GM12878 (cell line): Measurements from ENCODE around the gene ZG16. TPM values are rescaled to one million over a fixed set of nuclear protein-coding genes. Genes with fewer than 3 reads are reported as not detected.
A peak's percentile ranks its signal among the peaks of the same experiment; 100 is the strongest.

Experiments
- ATAC-seq: fragments of 200-7000 bp; cut with Tn5 transposase; 3 replicates; pipeline ENCODE4 v1.9.1; 2020; ENCODE audit warnings: mild to moderate bottlenecking, moderate library complexity
- BruUV-seq: library from RNA; stranded (reverse); fragments of 400-500 nt; replicated peaks from 2 replicates; lab custom pipeline; 2021; lab: Mats Ljungman, UMichigan
- CTCF ChIA-PET: fragments of 300-600 bp; sonication (Branson Sonifier 250); formaldehyde crosslinking; extraction: SDS; loops from one replicate; lab custom pipeline; 2021; ENCODE audit warnings: inconsistent platforms; lab: Yijun Ruan, JAX
- POLR2A ChIA-PET: fragments of 350-600 bp; formaldehyde crosslinking; extraction: SDS; loops from one replicate; lab custom pipeline; 2021; ENCODE audit warnings: inconsistent platforms; lab: Charles Lee
- RAD21 ChIA-PET: fragments of 300-600 bp; sonication (Branson Sonifier 250); formaldehyde crosslinking; loops from one replicate; lab custom pipeline; 2023; ENCODE audit warnings: antibody characterized with exemption; ENCODE audit not compliant: unreplicated experiment; lab: Charles Lee
- SMC1A ChIA-PET: fragments of 300-600 bp; sonication (Branson Sonifier 250); formaldehyde crosslinking; loops from one replicate; lab custom pipeline; 2023; ENCODE audit not compliant: unreplicated experiment, uncharacterized antibody; lab: Charles Lee
- DNase-seq: peaks from one replicate; pipeline ENCODE4 v3.0.0-alpha.2; 2011; ENCODE audit warnings: low read depth, low spot score
- FAIRE-seq: peaks from 3 replicates; lab custom pipeline; 2011; peaks lifted over from hg19 to GRCh38; lab: Jason Lieb, UNC
- H2AFZ ChIP-seq: 2 replicates; pipeline ENCODE4 v1.6.0; 2011; ENCODE audit warnings: low read depth, low read length, control low read depth; ENCODE audit not compliant: control insufficient read depth
- H3K27ac ChIP-seq: 2 replicates; pipeline ENCODE4 v1.5.1; 2011; ENCODE audit warnings: control low read depth; ENCODE audit not compliant: control insufficient read depth, insufficient read depth
- H3K27me3 ChIP-seq, 2 experiments: replicated peaks in 1 of 2; 2 replicates each; pipeline versions ENCODE4 v1.6.0 to v1.6.1; 2011; ENCODE audit warnings: low read length in 1 of 2; ENCODE audit not compliant: control insufficient read depth in 2 of 2, insufficient read depth in 2 of 2
- H3K36me3 ChIP-seq, 2 experiments: 2 replicates each; pipeline ENCODE4 v1.5.1; 2011; ENCODE audit warnings: low read length in 1 of 2; ENCODE audit not compliant: control insufficient read depth in 2 of 2, insufficient read depth in 2 of 2
- H3K4me1 ChIP-seq: 2 replicates; pipeline ENCODE4 v1.6.1; 2011; ENCODE audit warnings: mild to moderate bottlenecking, low read length, moderate library complexity, mixed read lengths; ENCODE audit not compliant: control insufficient read depth, insufficient read depth
- H3K4me2 ChIP-seq: 2 replicates; pipeline ENCODE4 v1.6.0; 2011; ENCODE audit warnings: control low read depth; ENCODE audit not compliant: control insufficient read depth, insufficient read depth
- H3K4me3 ChIP-seq: fragments of 200-600 bp; sonication (generic); 2 replicates; pipeline ENCODE4 v1.5.1; 2016
- H3K79me2 ChIP-seq: 2 replicates; pipeline ENCODE4 v1.6.0; 2011; ENCODE audit warnings: low read length; ENCODE audit not compliant: control insufficient read depth, insufficient read depth
- H3K9ac ChIP-seq: 2 replicates; pipeline ENCODE4 v1.8.0; 2011; ENCODE audit warnings: low read length, control low read depth, mixed read lengths; ENCODE audit not compliant: control insufficient read depth, insufficient read depth
- H3K9me3 ChIP-seq: replicated peaks from 3 replicates; pipeline ENCODE4 v1.5.1; 2011; ENCODE audit warnings: mild to moderate bottlenecking, low read length; ENCODE audit not compliant: control insufficient read depth, insufficient read depth
- H4K20me1 ChIP-seq: 2 replicates; pipeline ENCODE4 v1.6.0; 2011; ENCODE audit not compliant: control insufficient read depth, insufficient read depth
- POLR2AphosphoS2 ChIP-seq: IDR thresholded peaks from 2 replicates; pipeline ENCODE4 v1.6.1; 2011; ENCODE audit warnings: low read depth, mild to moderate bottlenecking, low read length, improper control_type of control experiment, moderate library complexity
- RBBP5 ChIP-seq: fragments of 200-600 bp; sonication (generic); conservative IDR thresholded peaks from 2 replicates; pipeline ENCODE4 v1.6.1; 2016
- SRF ChIP-seq, 2 experiments: IDR thresholded peaks; 2 replicates each; pipeline ENCODE4 v1.6.1; 2011; ENCODE audit warnings: low read depth in 2 of 2, low read length in 2 of 2, mild to moderate bottlenecking in 1 of 2, moderate library complexity in 1 of 2
- WGBS: methylation state at CpG from one replicate; pipeline ENCODE4 v1.1.6; 2016; ENCODE audit warnings: low lambda C conversion rate; ENCODE audit not compliant: insufficient replicate concordance, insufficient coverage; ENCODE audit errors: missing lambda C conversion rate; 5-methylcytosine and 5-hydroxymethylcytosine counted together
- in situ Hi-C: fragments of 300-500 bp; cut with MboI; formaldehyde crosslinking; loops from 9 replicates; pipeline ENCODE4 v1.14.3; 2018; ENCODE audit warnings: mixed read lengths
- intact Hi-C: fragments of 100-400 bp; cut with micrococcal nuclease; formaldehyde crosslinking; loops from one replicate; pipeline ENCODE4 v1.14.2; 2022; ENCODE audit not compliant: unreplicated experiment
- polyA plus RNA-seq, 11 experiments: library from polyadenylated mRNA; depleted of rRNA in 4 of 11; unstranded in 6 of 11; stranded (reverse) in 5 of 11; fragments of >200 nt; fragmentation: Nextera tagmentation in 4 of 11; fragmentation: Illumina TruSeq in 1 of 11; extraction: Ambion mirVana in 4 of 11; extraction: Trizol in 1 of 11; gene quantifications; 1 replicate in 1 of 11; 2 replicates in 10 of 11; pipeline versions ENCODE4 v1.2.1 to v1.2.3, GENCODE V29; 2011 to 2016; ENCODE audit warnings: inconsistent platforms in 2 of 11, missing spikeins in 2 of 11, low read depth in 1 of 11
- total RNA-seq, 4 experiments: library from RNA; depleted of rRNA in 3 of 4; stranded (reverse); fragments of >200 nt in 3 of 4; fragmentation: Illumina TruSeq in 1 of 4; extraction: Trizol in 1 of 4; gene quantifications; 2 replicates each; pipeline versions ENCODE4 v1.2.1 to v1.2.3, GENCODE V29; 2013 to 2021
- TF ChIP-seq, protein P1 (sequence below): fragments of 450-650 bp; IDR thresholded peaks from 2 replicates; pipeline ENCODE4 v1.6.1; 2016; ENCODE audit warnings: mild to moderate bottlenecking, moderate library complexity, borderline replicate concordance
- TF ChIP-seq, protein P2 (sequence below): fragments of 450-650 bp; IDR thresholded peaks from 2 replicates; pipeline ENCODE4 v1.6.1; 2016; ENCODE audit warnings: mild to moderate bottlenecking
- TF ChIP-seq, protein P3 (sequence below): fragments of 450-650 bp; conservative IDR thresholded peaks from 2 replicates; pipeline ENCODE4 v1.6.1; 2017; ENCODE audit warnings: mild to moderate bottlenecking, moderate library complexity

ZG16 gene
- total and polyA plus RNA-seq, 10 of the 15 experiments (the other 5 are each of a cell fraction or from before 2014, with no cell fraction given): not detected

DNA sequence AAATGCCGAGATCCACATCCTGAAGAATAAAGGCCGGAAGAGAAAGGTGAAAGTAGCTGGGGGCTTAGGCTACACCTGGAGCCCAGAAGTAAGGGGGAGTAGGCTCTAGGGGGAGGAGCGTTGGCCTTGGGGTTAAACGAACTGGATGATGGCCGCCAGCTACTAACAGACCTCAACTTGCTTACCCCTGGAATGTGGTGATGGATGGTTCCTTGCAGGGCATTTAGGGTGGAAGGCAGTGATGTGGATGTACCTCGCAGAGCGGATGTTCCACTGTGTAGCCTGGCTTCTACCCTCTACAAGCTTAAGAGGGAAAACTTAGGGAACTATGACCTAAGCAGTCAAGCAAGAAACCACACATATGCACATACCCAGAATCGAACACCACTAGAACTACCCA is 26.0 kb downstream of the ZG16 start (continued):
- TF ChIP-seq, protein P1, sequence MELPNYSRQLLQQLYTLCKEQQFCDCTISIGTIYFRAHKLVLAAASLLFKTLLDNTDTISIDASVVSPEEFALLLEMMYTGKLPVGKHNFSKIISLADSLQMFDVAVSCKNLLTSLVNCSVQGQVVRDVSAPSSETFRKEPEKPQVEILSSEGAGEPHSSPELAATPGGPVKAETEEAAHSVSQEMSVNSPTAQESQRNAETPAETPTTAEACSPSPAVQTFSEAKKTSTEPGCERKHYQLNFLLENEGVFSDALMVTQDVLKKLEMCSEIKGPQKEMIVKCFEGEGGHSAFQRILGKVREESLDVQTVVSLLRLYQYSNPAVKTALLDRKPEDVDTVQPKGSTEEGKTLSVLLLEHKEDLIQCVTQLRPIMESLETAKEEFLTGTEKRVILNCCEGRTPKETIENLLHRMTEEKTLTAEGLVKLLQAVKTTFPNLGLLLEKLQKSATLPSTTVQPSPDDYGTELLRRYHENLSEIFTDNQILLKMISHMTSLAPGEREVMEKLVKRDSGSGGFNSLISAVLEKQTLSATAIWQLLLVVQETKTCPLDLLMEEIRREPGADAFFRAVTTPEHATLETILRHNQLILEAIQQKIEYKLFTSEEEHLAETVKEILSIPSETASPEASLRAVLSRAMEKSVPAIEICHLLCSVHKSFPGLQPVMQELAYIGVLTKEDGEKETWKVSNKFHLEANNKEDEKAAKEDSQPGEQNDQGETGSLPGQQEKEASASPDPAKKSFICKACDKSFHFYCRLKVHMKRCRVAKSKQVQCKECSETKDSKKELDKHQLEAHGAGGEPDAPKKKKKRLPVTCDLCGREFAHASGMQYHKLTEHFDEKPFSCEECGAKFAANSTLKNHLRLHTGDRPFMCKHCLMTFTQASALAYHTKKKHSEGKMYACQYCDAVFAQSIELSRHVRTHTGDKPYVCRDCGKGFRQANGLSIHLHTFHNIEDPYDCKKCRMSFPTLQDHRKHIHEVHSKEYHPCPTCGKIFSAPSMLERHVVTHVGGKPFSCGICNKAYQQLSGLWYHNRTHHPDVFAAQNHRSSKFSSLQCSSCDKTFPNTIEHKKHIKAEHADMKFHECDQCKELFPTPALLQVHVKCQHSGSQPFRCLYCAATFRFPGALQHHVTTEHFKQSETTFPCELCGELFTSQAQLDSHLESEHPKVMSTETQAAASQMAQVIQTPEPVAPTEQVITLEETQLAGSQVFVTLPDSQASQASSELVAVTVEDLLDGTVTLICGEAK: no peak
- TF ChIP-seq RBBP5: no peak
- peak; percentile 15; the same call in 1 of the 2 replicates for TF ChIP-seq POLR2AphosphoS2
- TF ChIP-seq, all 136 proteins: peak for 3

DNA sequence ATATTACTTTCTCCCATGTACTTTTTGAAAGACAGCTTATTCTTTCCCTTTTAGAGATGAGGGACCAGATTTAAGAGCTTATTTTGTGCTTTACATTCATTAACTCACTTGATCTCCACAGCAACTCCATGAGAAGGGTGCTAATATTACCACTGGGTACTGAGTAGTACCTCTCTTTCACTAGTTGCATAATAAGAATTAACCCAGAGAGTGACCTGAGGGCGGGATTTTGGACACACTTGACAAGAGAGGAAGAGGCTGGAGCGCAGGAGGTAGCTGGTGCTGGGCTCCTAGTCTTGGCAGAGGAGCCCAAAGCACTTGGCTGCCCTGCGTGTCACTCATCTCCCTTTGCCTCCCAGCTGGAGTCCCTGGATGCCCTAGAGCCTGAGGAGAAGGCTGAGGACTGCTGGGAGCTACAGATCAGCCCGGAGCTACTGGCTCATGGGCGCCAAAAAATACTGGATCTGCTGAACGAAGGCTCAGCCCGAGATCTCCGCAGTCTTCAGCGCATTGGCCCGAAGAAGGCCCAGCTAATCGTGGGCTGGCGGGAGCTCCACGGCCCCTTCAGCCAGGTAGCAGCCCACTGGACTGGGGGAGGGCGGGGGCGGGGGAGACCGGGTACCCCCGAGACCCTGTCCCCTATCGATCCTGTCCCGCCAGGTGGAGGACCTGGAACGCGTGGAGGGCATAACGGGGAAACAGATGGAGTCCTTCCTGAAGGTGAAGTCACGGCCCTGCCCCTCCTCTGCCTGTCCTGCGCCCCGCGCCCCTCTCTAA is 26.6 kb downstream of the ZG16 start:
- CTCF ChIA-PET: interaction anchor here (0.5 to 2.9 kb wide), 11 partner anchors 12 to 168 kb away, joined by 3 to 24 read pairs (median 5); partner anchors contain the start of genes KIF22, MVP and PAGR1
- peak overlapping the region; percentile 42; the same call in 1 of the 2 replicates for H2AFZ ChIP-seq
- FAIRE-seq (no peak), DNase-seq (no peak), ATAC-seq (no peak)
- peaks cover 32% of the 10 kb centered on the region for H3K79me2 ChIP-seq
- peak overlapping the region; percentile 92 for H3K9ac ChIP-seq
- peaks cover 17% of the 10 kb centered on the region for H3K4me1 ChIP-seq
- no peaks in the 10 kb centered on the region for H4K20me1 ChIP-seq
- TF ChIP-seq SRF (IDR thresholded peaks at IDR 0.05; ENCODE audit: low read depth in 2 of 2, low read length in 2 of 2): 0 out of 4 replicates have a peak, but pooled peaks of 1 of the 2 experiments have one; percentile 5
- TF ChIP-seq, protein P2, sequence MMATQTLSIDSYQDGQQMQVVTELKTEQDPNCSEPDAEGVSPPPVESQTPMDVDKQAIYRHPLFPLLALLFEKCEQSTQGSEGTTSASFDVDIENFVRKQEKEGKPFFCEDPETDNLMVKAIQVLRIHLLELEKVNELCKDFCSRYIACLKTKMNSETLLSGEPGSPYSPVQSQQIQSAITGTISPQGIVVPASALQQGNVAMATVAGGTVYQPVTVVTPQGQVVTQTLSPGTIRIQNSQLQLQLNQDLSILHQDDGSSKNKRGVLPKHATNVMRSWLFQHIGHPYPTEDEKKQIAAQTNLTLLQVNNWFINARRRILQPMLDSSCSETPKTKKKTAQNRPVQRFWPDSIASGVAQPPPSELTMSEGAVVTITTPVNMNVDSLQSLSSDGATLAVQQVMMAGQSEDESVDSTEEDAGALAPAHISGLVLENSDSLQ: peak; percentile 59
- TF ChIP-seq, protein P3, sequence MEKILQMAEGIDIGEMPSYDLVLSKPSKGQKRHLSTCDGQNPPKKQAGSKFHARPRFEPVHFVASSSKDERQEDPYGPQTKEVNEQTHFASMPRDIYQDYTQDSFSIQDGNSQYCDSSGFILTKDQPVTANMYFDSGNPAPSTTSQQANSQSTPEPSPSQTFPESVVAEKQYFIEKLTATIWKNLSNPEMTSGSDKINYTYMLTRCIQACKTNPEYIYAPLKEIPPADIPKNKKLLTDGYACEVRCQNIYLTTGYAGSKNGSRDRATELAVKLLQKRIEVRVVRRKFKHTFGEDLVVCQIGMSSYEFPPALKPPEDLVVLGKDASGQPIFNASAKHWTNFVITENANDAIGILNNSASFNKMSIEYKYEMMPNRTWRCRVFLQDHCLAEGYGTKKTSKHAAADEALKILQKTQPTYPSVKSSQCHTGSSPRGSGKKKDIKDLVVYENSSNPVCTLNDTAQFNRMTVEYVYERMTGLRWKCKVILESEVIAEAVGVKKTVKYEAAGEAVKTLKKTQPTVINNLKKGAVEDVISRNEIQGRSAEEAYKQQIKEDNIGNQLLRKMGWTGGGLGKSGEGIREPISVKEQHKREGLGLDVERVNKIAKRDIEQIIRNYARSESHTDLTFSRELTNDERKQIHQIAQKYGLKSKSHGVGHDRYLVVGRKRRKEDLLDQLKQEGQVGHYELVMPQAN: no peak
- intact Hi-C loops: loop anchor here (1.0 to 5.0 kb wide), 2 partner anchors 14 to 102 kb away; partner anchors contain the start of gene KIF22
- H3K4me2 ChIP-seq: peak overlapping the region; percentile 85
- SMC1A ChIA-PET: interaction anchor here (0.6 to 4.6 kb wide), 10 partner anchors 11 to 81 kb away, joined by 3 to 38 read pairs (median 4); partner anchors contain the start of genes KIF22, MVP and PAGR1
- H3K4me3 ChIP-seq: peak overlapping the region; percentile 73
- BruUV-seq: TSS peak; percentile 90
- POLR2A ChIA-PET: interaction anchor here (0.6 to 2.1 kb wide), 9 partner anchors 8 to 169 kb away, joined by 3 to 24 read pairs (median 6); partner anchors contain the start of genes KIF22, MVP and TAOK2
- H3K36me3 ChIP-seq: peaks cover 24 to 32% of the 10 kb centered on the region in 2 experiments
- H3K9me3 ChIP-seq: no peaks in the 10 kb centered on the region
- 3% methylated on average over 22 of the region's 26 CpGs for WGBS
- H3K27ac ChIP-seq: peak overlapping the region; percentile 91
- in situ Hi-C loops: no loop called here
- H3K27me3 ChIP-seq: no peaks in the 10 kb centered on the region
- RAD21 ChIA-PET: interaction anchor here (0.8 to 1.4 kb wide), 5 partner anchors 11 to 73 kb away, joined by 3 to 5 read pairs (median 4); partner anchors contain the start of genes KIF22 and PAGR1
